H9 (cell line): ENCODE data around the gene RMI2. TPM values are rescaled to one million over a fixed set of nuclear protein-coding genes. Genes with fewer than 3 reads are reported as not detected.
A peak's percentile ranks its signal among the peaks of the same experiment; 100 is the strongest.

ENCODE experiments used
- DNase-seq: peaks from one replicate; pipeline ENCODE4 v3.0.0-alpha.2; 2017
- H2AFZ ChIP-seq: one replicate; pipeline ENCODE4 v1.6.1; 2013; ENCODE audit warnings: mild to moderate bottlenecking, low read length, control low read depth, moderate library complexity
- H2AK5ac ChIP-seq: 2 replicates; pipeline ENCODE4 v1.6.1; 2013; ENCODE audit warnings: low read length, control low read depth, mixed read lengths; ENCODE audit not compliant: insufficient read length
- H2BK120ac ChIP-seq: one replicate; pipeline ENCODE4 v1.6.1; 2013; ENCODE audit warnings: low read depth, mild to moderate bottlenecking, low read length, control low read depth, inconsistent platforms; ENCODE audit not compliant: poor library complexity, severe bottlenecking
- H2BK12ac ChIP-seq: 2 replicates; pipeline ENCODE4 v1.6.1; 2013; ENCODE audit warnings: low read length, control low read depth, mixed read lengths, low read depth; ENCODE audit not compliant: insufficient read length
- H2BK15ac ChIP-seq: 2 replicates; pipeline ENCODE4 v1.6.1; 2013; ENCODE audit warnings: low read depth, low read length, control low read depth
- H2BK20ac ChIP-seq: one replicate; pipeline ENCODE4 v1.6.1; 2013; ENCODE audit warnings: low read depth, mild to moderate bottlenecking, low read length, control low read depth, inconsistent platforms; ENCODE audit not compliant: poor library complexity, severe bottlenecking
- H2BK5ac ChIP-seq: 2 replicates; pipeline ENCODE4 v1.6.1; 2013; ENCODE audit warnings: low read length, control low read depth, mixed read lengths; ENCODE audit not compliant: insufficient read length
- H3K14ac ChIP-seq: 2 replicates; pipeline ENCODE4 v1.6.1; 2013; ENCODE audit warnings: low read length, control low read depth; ENCODE audit not compliant: insufficient read depth
- H3K18ac ChIP-seq: 2 replicates; pipeline ENCODE4 v1.6.1; 2013; ENCODE audit warnings: low read depth, mild to moderate bottlenecking, mixed read lengths, low read length, control low read depth; ENCODE audit not compliant: insufficient read length
- H3K23ac ChIP-seq: 2 replicates; pipeline ENCODE4 v1.6.1; 2013; ENCODE audit warnings: low read length, control low read depth, mixed read lengths, low read depth; ENCODE audit not compliant: insufficient read length
- H3K23me2 ChIP-seq: 2 replicates; pipeline ENCODE4 v1.6.1; 2013; ENCODE audit warnings: low read depth, mild to moderate bottlenecking, mixed read lengths, low read length, control low read depth; ENCODE audit not compliant: insufficient read length, poor library complexity, severe bottlenecking
- H3K27ac ChIP-seq: 2 replicates; pipeline ENCODE4 v1.5.1; 2013; ENCODE audit warnings: low read length, control low read depth, mixed read lengths, low read depth; ENCODE audit not compliant: insufficient read length
- H3K27me3 ChIP-seq: 2 replicates; pipeline ENCODE4 v1.6.1; 2013; ENCODE audit warnings: low read length, control low read depth, inconsistent platforms; ENCODE audit not compliant: insufficient read depth
- H3K4ac ChIP-seq: 2 replicates; pipeline ENCODE4 v1.6.1; 2013; ENCODE audit warnings: low read depth, mild to moderate bottlenecking, control low read depth, inconsistent platforms, low read length, moderate library complexity
- H3K4me1 ChIP-seq: 2 replicates; pipeline ENCODE4 v1.6.1; 2013; ENCODE audit warnings: low read length, control low read depth, inconsistent platforms; ENCODE audit not compliant: insufficient read depth
- H3K4me2 ChIP-seq: 2 replicates; pipeline ENCODE4 v1.6.1; 2013; ENCODE audit warnings: low read length, control low read depth, mixed read lengths; ENCODE audit not compliant: insufficient read length, insufficient read depth
- H3K56ac ChIP-seq: 2 replicates; pipeline ENCODE4 v1.6.1; 2013; ENCODE audit warnings: low read depth, mild to moderate bottlenecking, mixed read lengths, low read length, control low read depth; ENCODE audit not compliant: insufficient read length
- H3K79me1 ChIP-seq: 2 replicates; pipeline ENCODE4 v1.6.1; 2013; ENCODE audit warnings: low read depth, mild to moderate bottlenecking, moderate library complexity, low read length, control low read depth, inconsistent platforms; ENCODE audit not compliant: insufficient read depth, poor library complexity, severe bottlenecking
- H3K79me2 ChIP-seq: 2 replicates; pipeline ENCODE4 v1.6.1; 2013; ENCODE audit warnings: low read length, control low read depth, inconsistent platforms; ENCODE audit not compliant: insufficient read depth
- H3K9ac ChIP-seq: 2 replicates; pipeline ENCODE4 v1.6.1; 2013; ENCODE audit warnings: low read length, control low read depth, mixed read lengths; ENCODE audit not compliant: insufficient read length; ENCODE audit errors: extremely low read depth
- H3K9me3 ChIP-seq: one replicate; pipeline ENCODE4 v1.6.1; 2013; ENCODE audit warnings: low read depth, low read length, inconsistent platforms; ENCODE audit not compliant: control insufficient read depth
- H3T11ph ChIP-seq: one replicate; pipeline ENCODE4 v1.6.1; 2013; ENCODE audit warnings: mild to moderate bottlenecking, low read length, control low read depth, inconsistent platforms
- H4K20me1 ChIP-seq: one replicate; pipeline ENCODE4 v1.6.1; 2013; ENCODE audit not compliant: control insufficient read depth, insufficient read length, insufficient read depth
- H4K5ac ChIP-seq: 2 replicates; pipeline ENCODE4 v1.6.1; 2013; ENCODE audit warnings: low read depth, mild to moderate bottlenecking, mixed read lengths, low read length, control low read depth; ENCODE audit not compliant: insufficient read length
- H4K8ac ChIP-seq: replicated peaks from 2 replicates; pipeline ENCODE4 v1.6.1; 2013; ENCODE audit warnings: low read length, control low read depth, mixed read lengths, low read depth; ENCODE audit not compliant: insufficient read length
- H4K91ac ChIP-seq: 2 replicates; pipeline ENCODE4 v1.6.1; 2013; ENCODE audit warnings: low read depth, mild to moderate bottlenecking, moderate library complexity, mixed read lengths, low read length, control low read depth; ENCODE audit not compliant: insufficient read length
- H3K27ac Mint-ChIP-seq, 3 experiments: 2 replicates in 2 of 3; 3 replicates in 1 of 3; pipeline ENCODE4 v1.8.0; 2020 to 2021; ENCODE audit warnings: mixed read lengths in 3 of 3, mild to moderate bottlenecking in 1 of 3, moderate library complexity in 1 of 3
- H3K27me3 Mint-ChIP-seq: 2 replicates; pipeline ENCODE4 v1.8.0; 2021; ENCODE audit warnings: low read depth, mild to moderate bottlenecking, moderate library complexity, mixed read lengths
- H3K36me3 Mint-ChIP-seq, 3 experiments: 2 replicates in 2 of 3; 3 replicates in 1 of 3; pipeline ENCODE4 v1.8.0; 2020 to 2021; ENCODE audit warnings: low read depth in 3 of 3, mixed read lengths in 3 of 3; ENCODE audit not compliant: insufficient read depth in 1 of 3
- H3K4me1 Mint-ChIP-seq, 2 experiments: 2 replicates each; pipeline ENCODE4 v1.8.0; 2020; ENCODE audit warnings: mixed read lengths in 2 of 2
- H3K4me3 Mint-ChIP-seq, 2 experiments: 2 replicates in 1 of 2; 3 replicates in 1 of 2; pipeline ENCODE4 v1.8.0; 2020 to 2021; ENCODE audit warnings: mild to moderate bottlenecking in 2 of 2, mixed read lengths in 2 of 2, moderate library complexity in 1 of 2
- H3K9me3 Mint-ChIP-seq, 2 experiments: 2 replicates in 1 of 2; 3 replicates in 1 of 2; pipeline ENCODE4 v1.8.0; 2020; ENCODE audit warnings: mild to moderate bottlenecking in 2 of 2, mixed read lengths in 2 of 2, moderate library complexity in 1 of 2
- WGBS: extraction: QIAGEN DNeasy Blood & Tissue Kit; methylation state at CpG from one replicate; pipeline ENCODE4 v1.1.7; 2013; ENCODE audit warnings: missing lambda C conversion rate, low lambda C conversion rate, mixed read lengths; ENCODE audit not compliant: insufficient read length; ENCODE audit errors: extremely low coverage; 5-methylcytosine and 5-hydroxymethylcytosine counted together
- total RNA-seq: library from RNA; stranded (reverse); gene quantifications from 2 replicates; pipeline ENCODE4 v1.2.1, GENCODE V29; 2021
- TF ChIP-seq, protein P1 (sequence below): fragments of 200-600 bp; sonication (generic); conservative IDR thresholded peaks from 3 replicates; pipeline ENCODE4 v1.8.0; 2021; ENCODE audit warnings: antibody characterized with exemption, mild to moderate bottlenecking

RMI2 gene
- total RNA-seq, 1 experiment from 2014 or later, result 57.6 TPM

- Histone ChIP-seq H3K56ac (no peak overlapping the region), H3K4me2 (no peak overlapping the region), H3K4ac (no peak overlapping the region), H4K91ac (no peak overlapping the region), H2BK15ac (no peak overlapping the region), H3K23me2 (no peaks in the 10 kb centered on the region), H2BK20ac (no peak overlapping the region), H2AK5ac (no peak overlapping the region), H3K79me2 (no peaks in the 10 kb centered on the region), H4K20me1 (no peaks in the 10 kb centered on the region), H3K27me3 (no peaks in the 10 kb centered on the region), H3K23ac (no peak overlapping the region), H3K18ac (peak overlapping the region; percentile 18), H2BK5ac (no peak overlapping the region), H4K8ac (no peak overlapping the region), H3K9ac (no peak overlapping the region), H3K4me1 (peaks cover 2% of the 10 kb centered on the region; the same call in 1 of the 2 replicates), H2AFZ (no peak overlapping the region), H3K14ac (no peak overlapping the region), H3T11ph (no peak overlapping the region), H2BK120ac (no peak overlapping the region), H3K9me3 (no peaks in the 10 kb centered on the region), H3K27ac (no peak overlapping the region), H3K79me1 (no peaks in the 10 kb centered on the region), H2BK12ac (peak overlapping the region; percentile 0), H4K5ac (no peak overlapping the region)
- no peak for DNase-seq
- no peak overlapping the region for H3K4me3 Mint-ChIP-seq
- WGBS, result no CpG with 5 or more reads among the region's 9 CpGs
- peaks cover 0 to 1% (median 0%) of the 10 kb centered on the region in 3 experiments; a peak in 1 of 7 replicates for H3K36me3 Mint-ChIP-seq
- no peaks in the 10 kb centered on the region; the same call in 1 of the 2 replicates for H3K27me3 Mint-ChIP-seq
- TF ChIP-seq, protein P1, sequence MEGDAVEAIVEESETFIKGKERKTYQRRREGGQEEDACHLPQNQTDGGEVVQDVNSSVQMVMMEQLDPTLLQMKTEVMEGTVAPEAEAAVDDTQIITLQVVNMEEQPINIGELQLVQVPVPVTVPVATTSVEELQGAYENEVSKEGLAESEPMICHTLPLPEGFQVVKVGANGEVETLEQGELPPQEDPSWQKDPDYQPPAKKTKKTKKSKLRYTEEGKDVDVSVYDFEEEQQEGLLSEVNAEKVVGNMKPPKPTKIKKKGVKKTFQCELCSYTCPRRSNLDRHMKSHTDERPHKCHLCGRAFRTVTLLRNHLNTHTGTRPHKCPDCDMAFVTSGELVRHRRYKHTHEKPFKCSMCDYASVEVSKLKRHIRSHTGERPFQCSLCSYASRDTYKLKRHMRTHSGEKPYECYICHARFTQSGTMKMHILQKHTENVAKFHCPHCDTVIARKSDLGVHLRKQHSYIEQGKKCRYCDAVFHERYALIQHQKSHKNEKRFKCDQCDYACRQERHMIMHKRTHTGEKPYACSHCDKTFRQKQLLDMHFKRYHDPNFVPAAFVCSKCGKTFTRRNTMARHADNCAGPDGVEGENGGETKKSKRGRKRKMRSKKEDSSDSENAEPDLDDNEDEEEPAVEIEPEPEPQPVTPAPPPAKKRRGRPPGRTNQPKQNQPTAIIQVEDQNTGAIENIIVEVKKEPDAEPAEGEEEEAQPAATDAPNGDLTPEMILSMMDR, result no peak
- H3K4me1 Mint-ChIP-seq, result peaks cover 37 to 39% of the 10 kb centered on the region in 2 experiments
- H3K9me3 Mint-ChIP-seq, result no peaks in the 10 kb centered on the region; a peak in 1 of 5 replicates
- peak overlapping the region in 1 of 3 experiments; percentile 35; a peak in 1 of 7 replicates for H3K27ac Mint-ChIP-seq
These were observed 35.2 kb upstream of the RMI2 start for GRCh38 chr16:11309895-11310633.
